A549 (cell line): ENCODE data around the gene PODXL2.

Experiments used
- CEBPB ChIP-seq, 2 experiments: fragments of >200 bp in 1 of 2; sonication (Bioruptor Twin) in 1 of 2; formaldehyde crosslinking in 1 of 2; IDR thresholded peaks; 2 replicates each; pipeline ENCODE4 v1.6.1; 2012 to 2016
- CTCF ChIP-seq: fragments of >200 bp; sonication (Bioruptor Twin); formaldehyde crosslinking; IDR thresholded peaks from 3 replicates; pipeline ENCODE4 v1.5.1; 2016
- EHF ChIP-seq: fragments of 250-450 bp; sonication (Bioruptor Pico); IDR thresholded peaks from 2 replicates; pipeline ENCODE4 v1.5.0; 2020; ENCODE audit warnings: mild to moderate bottlenecking
- EP300 ChIP-seq, 2 experiments: fragments of >200 bp; sonication (Bioruptor Twin); formaldehyde crosslinking; IDR thresholded peaks; 2 replicates in 1 of 2; 3 replicates in 1 of 2; pipeline ENCODE4 v1.6.1; 2016 to 2017
- GATA3 ChIP-seq: IDR thresholded peaks from 2 replicates; pipeline ENCODE4 v1.6.1; 2012; ENCODE audit warnings: borderline replicate concordance
- JUN ChIP-seq, 2 experiments: fragments of >200 bp; sonication (Bioruptor Twin); formaldehyde crosslinking; IDR thresholded peaks; 2 replicates in 1 of 2; 3 replicates in 1 of 2; pipeline ENCODE4 v1.6.1; 2016 to 2017
- JUNB ChIP-seq: fragments of >200 bp; sonication (Bioruptor Twin); formaldehyde crosslinking; IDR thresholded peaks from 2 replicates; pipeline ENCODE4 v1.6.1; 2016
- KDM1A ChIP-seq: fragments of 200-600 bp; sonication (generic); IDR thresholded peaks from 2 replicates; pipeline ENCODE4 v1.6.1; 2016; ENCODE audit warnings: low read depth, mild to moderate bottlenecking
- NR3C1 ChIP-seq: fragments of >200 bp; sonication (Bioruptor Twin); formaldehyde crosslinking; IDR thresholded peaks from 3 replicates; pipeline ENCODE4 v1.6.1; 2017
- PBX3 ChIP-seq: IDR thresholded peaks from 2 replicates; pipeline ENCODE4 v1.6.1; 2012
- POLR2A ChIP-seq: IDR thresholded peaks from 2 replicates; pipeline ENCODE4 v1.6.1; 2012; ENCODE audit warnings: mild to moderate bottlenecking, low read length
- POLR2AphosphoS2 ChIP-seq: conservative IDR thresholded peaks from 2 replicates; pipeline ENCODE4 v1.6.1; 2012; ENCODE audit warnings: low read length, improper control_type of control experiment, inconsistent platforms
- RNF2 ChIP-seq: fragments of 200-600 bp; sonication (generic); IDR thresholded peaks from 2 replicates; pipeline ENCODE4 v1.6.1; 2016; ENCODE audit warnings: low read depth, mild to moderate bottlenecking, antibody characterized with exemption, moderate library complexity, borderline replicate concordance

- TF ChIP-seq EP300 (IDR thresholded peaks at IDR 0.05) (no peak), NR3C1 (no peak), CTCF (no peak), POLR2AphosphoS2 (no peak), KDM1A (no peak), GATA3 (no peak), JUN (IDR thresholded peaks at IDR 0.05) (no peak), POLR2A (no peak), EHF (CRISPR knock-in tag) (no peak), JUNB (no peak), CEBPB (IDR thresholded peaks at IDR 0.05) (no peak), RNF2 (no peak), PBX3 (no peak)
Observed at GRCh38 chr3:127647166-127647844, 18.3 kb downstream of the PODXL2 start.
